Endothelial cell of umbilical vein (primary cell): ENCODE results near the gene NAT16. TPM values are rescaled to one million over a fixed set of nuclear protein-coding genes. Genes with fewer than 3 reads are reported as not detected.

ENCODE experiments used
- BruUV-seq: library from RNA; stranded (reverse); fragments of 400-500 nt; replicated peaks from 2 replicates; lab custom pipeline; 2021; lab: Mats Ljungman, UMichigan
- CTCF ChIA-PET: fragments of 300-600, 350-600 bp; sonication (Branson Sonifier 250); formaldehyde crosslinking; loops from one replicate; lab custom pipeline; 2021; ENCODE audit warnings: antibody characterized with exemption, inconsistent platforms; lab: Charles Lee
- POLR2A ChIA-PET: fragments of 300-600, 350-600 bp; sonication (Branson Sonifier 250); formaldehyde crosslinking; loops from one replicate; lab custom pipeline; 2021; ENCODE audit warnings: antibody characterized with exemption, inconsistent platforms; lab: Charles Lee
- DNase-seq: peaks from one replicate; pipeline ENCODE4 v3.0.0-alpha.2; 2011; ENCODE audit warnings: low read depth, low spot score
- FAIRE-seq: peaks from 2 replicates; lab custom pipeline; 2011; peaks lifted over from hg19 to GRCh38; lab: Jason Lieb, UNC
- H2AFZ ChIP-seq: 2 replicates; pipeline ENCODE4 v1.6.0; 2012; ENCODE audit warnings: low read depth, low read length, control low read depth, inconsistent platforms
- H3K27ac ChIP-seq: 2 replicates; pipeline ENCODE4 v1.5.1; 2011; ENCODE audit warnings: low read depth, mild to moderate bottlenecking, control low read depth, low read length, moderate library complexity; ENCODE audit not compliant: insufficient read depth
- H3K27me3 ChIP-seq, 2 experiments: 2 replicates each; pipeline versions ENCODE4 v1.6.0 to v1.6.1; 2011; ENCODE audit warnings: low read length in 2 of 2, mixed read lengths in 1 of 2; ENCODE audit not compliant: control insufficient read depth in 2 of 2, insufficient read depth in 2 of 2
- H3K36me3 ChIP-seq, 2 experiments: 2 replicates in 1 of 2; 3 replicates in 1 of 2; pipeline ENCODE4 v1.5.1; 2011; ENCODE audit warnings: low read length in 2 of 2, mild to moderate bottlenecking in 1 of 2, moderate library complexity in 1 of 2; ENCODE audit not compliant: control insufficient read depth in 2 of 2, insufficient read depth in 2 of 2; ENCODE audit errors: extremely low read depth in 1 of 2
- H3K4me1 ChIP-seq: 3 replicates; pipeline ENCODE4 v1.5.1; 2011; ENCODE audit warnings: mild to moderate bottlenecking, low read length; ENCODE audit not compliant: control insufficient read depth, insufficient read depth; ENCODE audit errors: extremely low read depth
- H3K4me2 ChIP-seq: 2 replicates; pipeline ENCODE4 v1.6.1; 2011; ENCODE audit warnings: low read length, control low read depth, mixed read lengths; ENCODE audit not compliant: insufficient read depth
- H3K4me3 ChIP-seq, 3 experiments: fragments of 200-600 bp in 1 of 3; sonication (generic), shearing (Covaris generic) in 1 of 3; replicated peaks in 1 of 3; 2 replicates each; pipeline ENCODE4 v1.5.1; 2011 to 2016; ENCODE audit warnings: control low read depth in 3 of 3, low read length in 3 of 3, mild to moderate bottlenecking in 2 of 3, inconsistent platforms in 1 of 3, low read depth in 1 of 3, moderate library complexity in 1 of 3; ENCODE audit not compliant: insufficient read depth in 1 of 3
- H3K79me2 ChIP-seq: 2 replicates; pipeline ENCODE4 v1.6.0; 2012; ENCODE audit warnings: low read length, inconsistent platforms; ENCODE audit not compliant: control insufficient read depth, insufficient read depth
- H3K9ac ChIP-seq: replicated peaks from 2 replicates; pipeline ENCODE3; 2011; ENCODE audit warnings: low read length, control low read depth; ENCODE audit not compliant: insufficient read depth; ENCODE audit errors: extremely low read depth
- H3K9me1 ChIP-seq: replicated peaks from 3 replicates; pipeline ENCODE4 v1.6.0; 2011; ENCODE audit warnings: mild to moderate bottlenecking, low read length; ENCODE audit not compliant: control insufficient read depth, insufficient read depth; ENCODE audit errors: extremely low read depth
- H3K9me3 ChIP-seq: replicated peaks from 2 replicates; pipeline ENCODE4 v1.5.1; 2012; ENCODE audit warnings: low read length, inconsistent platforms; ENCODE audit not compliant: control insufficient read depth, insufficient read depth
- H4K20me1 ChIP-seq: replicated peaks from 2 replicates; pipeline ENCODE3; 2011; ENCODE audit warnings: mild to moderate bottlenecking, low read length; ENCODE audit not compliant: control insufficient read depth, insufficient read depth; ENCODE audit errors: extremely low read depth
- CTCF ChIP-seq, 2 donors: IDR thresholded peaks; 1 replicate in 1 of 2; 2 replicates in 1 of 2; pipeline ENCODE4 v1.5.1; 2011; ENCODE audit warnings: low read length in 2 of 2, mild to moderate bottlenecking in 2 of 2, moderate library complexity in 2 of 2, control low read depth in 1 of 2, inconsistent platforms in 1 of 2, low read depth in 1 of 2; ENCODE audit not compliant: insufficient read depth in 1 of 2; ENCODE audit errors: extremely low read depth in 1 of 2
- EZH2 ChIP-seq: IDR thresholded peaks from 2 replicates; pipeline ENCODE4 v1.6.1; 2012; ENCODE audit warnings: borderline replicate concordance, low read depth, mild to moderate bottlenecking, moderate library complexity, low read length, inconsistent platforms; ENCODE audit not compliant: severe bottlenecking
- FOS ChIP-seq: IDR thresholded peaks from 2 replicates; pipeline ENCODE4 v1.6.1; 2011; ENCODE audit warnings: mild to moderate bottlenecking, low read length, moderate library complexity, borderline replicate concordance; ENCODE audit not compliant: insufficient read depth
- GATA2 ChIP-seq: IDR thresholded peaks from 2 replicates; pipeline ENCODE4 v1.7.0; 2011; ENCODE audit warnings: low read depth, mild to moderate bottlenecking, moderate library complexity, mixed read lengths, low read length; ENCODE audit not compliant: insufficient read length, insufficient read depth
- JUN ChIP-seq: IDR thresholded peaks from 2 replicates; pipeline ENCODE4 v1.6.1; 2011; ENCODE audit warnings: borderline replicate concordance, low read depth; ENCODE audit not compliant: insufficient read length, insufficient read depth
- MAX ChIP-seq: IDR thresholded peaks from 2 replicates; pipeline ENCODE4 v1.6.1; 2011; ENCODE audit not compliant: insufficient read depth, insufficient read length
- MYC ChIP-seq: IDR thresholded peaks from one replicate; pipeline ENCODE4 v1.6.1; 2011; ENCODE audit warnings: mild to moderate bottlenecking, low read depth, low read length
- POLR2A ChIP-seq: IDR thresholded peaks from 2 replicates; pipeline ENCODE4 v1.6.1; 2012; ENCODE audit warnings: low read depth, mild to moderate bottlenecking, control low read depth, low read length
- POLR2AphosphoS5 ChIP-seq: IDR thresholded peaks from 2 replicates; pipeline ENCODE4 v1.6.1; 2012; ENCODE audit warnings: low read depth, mild to moderate bottlenecking, control low read depth, low read length, moderate library complexity; ENCODE audit not compliant: insufficient read depth
- dilution Hi-C: fragments of 300-500 bp; cut with MboI; formaldehyde crosslinking; loops from one replicate; pipeline ENCODE4 v1.15.0; 2019; ENCODE audit warnings: low sequenced_read_pairs; ENCODE audit not compliant: extremely low pct_ligation_motif_present
- intact Hi-C: fragments of 100-400 bp; cut with micrococcal nuclease; formaldehyde crosslinking; loops from one replicate; pipeline ENCODE4 v1.10.0; 2022
- polyA plus RNA-seq, 4 experiments: library from polyadenylated mRNA; depleted of rRNA in 3 of 4; stranded (reverse) in 3 of 4; unstranded in 1 of 4; fragments of >200 nt; gene quantifications; 2 replicates each; pipeline versions ENCODE4 v1.2.1 to v1.2.3, GENCODE V29; 2011 to 2012; ENCODE audit warnings: missing spikeins in 1 of 4
- total RNA-seq: library from RNA; stranded (reverse); gene quantifications from 2 replicates; pipeline ENCODE4 v1.2.3, GENCODE V29; 2021

The NAT16 gene
- total and polyA plus RNA-seq, 2 donors (not counting 3 experiments of a cell fraction or from before 2014, with no cell fraction given) = not detected

GRCh38 chr7:101225650-101226049 lies 45.6 kb upstream of the NAT16 start:
- H3K4me3 ChIP-seq = no peak overlapping the region
- DNase-seq (no peak), FAIRE-seq (no peak)
- no peaks in the 10 kb centered on the region for H3K4me1 ChIP-seq
- no peak overlapping the region for H3K4me2 ChIP-seq
- ChIA-PET POLR2A (interaction anchor here (0.7 kb wide), 1 partner anchor 9 kb away, joined by 4 read pairs; no protein-coding TSS in a partner anchor), CTCF (interaction anchor here (1.1 to 3.7 kb wide), 5 partner anchors 8 to 82 kb away, joined by 3 to 17 read pairs (median 6); partner anchors contain the start of genes CLDN15 and ZNHIT1)
- no TSS peak for BruUV-seq
- H3K36me3 ChIP-seq = peaks cover 2 to 8% of the 10 kb centered on the region in 2 experiments
- no peak overlapping the region for H2AFZ ChIP-seq
- H3K9me1 ChIP-seq = no peaks in the 10 kb centered on the region
- peaks cover 12% of the 10 kb centered on the region for H3K79me2 ChIP-seq
- no peak overlapping the region for H3K27ac ChIP-seq
- no peaks in the 10 kb centered on the region for H4K20me1 ChIP-seq
- no peak for TF ChIP-seq GATA2
- no peak for TF ChIP-seq MYC
- no peak for TF ChIP-seq CTCF (IDR thresholded peaks at IDR 0.05; ENCODE audit: extremely low read depth in 1 of 2, insufficient read depth in 1 of 2, low read depth in 1 of 2, low read length in 2 of 2)
- no peak for TF ChIP-seq MAX
- TF ChIP-seq POLR2A = no peak
- no peak for TF ChIP-seq JUN
- no peak for TF ChIP-seq EZH2
- no peak for TF ChIP-seq POLR2AphosphoS5
- no peak for TF ChIP-seq FOS
- no peaks in the 10 kb centered on the region for H3K9me3 ChIP-seq
- H3K9ac ChIP-seq = no peak overlapping the region
- intact Hi-C loops = no loop called here
- no peaks in the 10 kb centered on the region for H3K27me3 ChIP-seq
- dilution Hi-C loops = no loop called here
